GM10266 (cell line): ENCODE measurements around the gene MARCKSL1.
A peak's percentile ranks its signal among the peaks of the same experiment; 100 is the strongest.

Experiments used
- DNase-seq: peaks from one replicate; pipeline ENCODE4 v3.0.0; 2012; ENCODE audit errors: extremely low spot score
- TF ChIP-seq, protein P1 (sequence below): IDR thresholded peaks from 2 replicates; pipeline ENCODE4 v1.5.1; 2012; ENCODE audit warnings: mild to moderate bottlenecking, low read depth; ENCODE audit not compliant: control insufficient read depth, insufficient read depth; ENCODE audit errors: missing control alignments

MARCKSL1 gene

DNA sequence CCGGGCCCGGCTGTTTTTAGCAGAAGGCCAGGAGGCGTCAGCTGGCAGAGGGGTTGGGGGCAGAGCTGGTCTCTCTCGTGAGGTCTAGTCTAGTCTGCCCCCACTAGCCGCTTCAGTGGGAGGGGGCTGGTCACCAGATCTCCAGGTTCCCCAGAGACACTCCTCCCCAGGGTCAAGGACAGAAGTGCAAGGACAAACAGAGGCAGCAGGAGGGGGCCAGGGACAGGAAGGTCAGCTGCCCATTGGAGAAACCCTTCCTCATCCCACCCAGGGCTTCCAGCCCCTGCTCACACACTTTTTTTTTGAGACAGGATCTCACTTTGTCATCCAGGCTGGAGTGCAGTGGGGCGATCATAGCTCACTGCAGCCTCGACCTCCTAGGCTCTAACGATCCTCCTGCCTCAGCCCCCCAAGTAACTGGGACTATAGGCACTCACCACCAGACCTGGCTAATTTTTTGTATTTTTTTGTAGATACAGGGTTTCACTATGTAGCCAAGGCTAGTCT lies 16.3 kb upstream of the MARCKSL1 start:
- no peak for DNase-seq
- TF ChIP-seq, protein P1, sequence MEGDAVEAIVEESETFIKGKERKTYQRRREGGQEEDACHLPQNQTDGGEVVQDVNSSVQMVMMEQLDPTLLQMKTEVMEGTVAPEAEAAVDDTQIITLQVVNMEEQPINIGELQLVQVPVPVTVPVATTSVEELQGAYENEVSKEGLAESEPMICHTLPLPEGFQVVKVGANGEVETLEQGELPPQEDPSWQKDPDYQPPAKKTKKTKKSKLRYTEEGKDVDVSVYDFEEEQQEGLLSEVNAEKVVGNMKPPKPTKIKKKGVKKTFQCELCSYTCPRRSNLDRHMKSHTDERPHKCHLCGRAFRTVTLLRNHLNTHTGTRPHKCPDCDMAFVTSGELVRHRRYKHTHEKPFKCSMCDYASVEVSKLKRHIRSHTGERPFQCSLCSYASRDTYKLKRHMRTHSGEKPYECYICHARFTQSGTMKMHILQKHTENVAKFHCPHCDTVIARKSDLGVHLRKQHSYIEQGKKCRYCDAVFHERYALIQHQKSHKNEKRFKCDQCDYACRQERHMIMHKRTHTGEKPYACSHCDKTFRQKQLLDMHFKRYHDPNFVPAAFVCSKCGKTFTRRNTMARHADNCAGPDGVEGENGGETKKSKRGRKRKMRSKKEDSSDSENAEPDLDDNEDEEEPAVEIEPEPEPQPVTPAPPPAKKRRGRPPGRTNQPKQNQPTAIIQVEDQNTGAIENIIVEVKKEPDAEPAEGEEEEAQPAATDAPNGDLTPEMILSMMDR, result no peak

DNA sequence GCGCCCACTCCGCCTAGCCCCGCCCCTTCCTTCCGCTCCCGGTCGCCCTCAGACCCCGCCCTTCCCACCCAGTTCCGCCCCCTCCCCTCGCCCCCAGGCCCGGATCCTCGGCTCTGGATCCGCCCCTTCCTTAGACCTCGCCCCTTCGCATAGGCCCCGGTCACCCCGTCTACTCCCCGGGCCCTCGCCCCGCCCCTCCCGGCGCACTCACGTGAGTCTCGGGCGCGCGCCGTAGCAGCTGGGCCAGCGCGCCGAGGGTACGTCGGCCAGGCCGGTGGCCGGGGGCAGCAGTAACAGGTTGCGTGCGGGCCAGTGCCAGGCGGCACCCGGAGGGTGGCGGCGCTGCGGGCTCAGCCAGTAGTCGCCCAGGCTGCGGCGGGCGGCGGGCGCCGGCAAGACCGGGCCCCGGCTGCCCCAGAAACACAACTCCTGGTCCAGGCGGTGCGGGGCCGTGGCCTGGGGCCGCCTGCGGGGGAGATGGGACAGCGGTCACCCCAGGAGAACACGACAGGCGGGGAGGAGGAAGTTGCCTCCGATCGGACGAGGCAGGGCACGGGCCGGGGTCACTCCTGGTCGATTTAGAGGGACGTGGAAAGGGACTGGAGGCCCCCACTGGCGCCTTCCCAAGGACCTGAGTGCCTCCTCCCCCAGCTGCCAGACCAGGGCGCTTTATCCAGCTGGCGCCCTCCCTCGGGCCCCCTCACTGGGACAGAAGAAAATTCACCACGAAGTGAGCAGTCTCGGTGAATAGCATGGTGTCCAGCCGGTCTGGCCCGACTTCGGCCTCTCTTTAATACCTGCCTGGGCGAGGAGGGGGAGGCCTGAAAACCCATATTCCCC lies 15.6 kb upstream of the MARCKSL1 start:
- TF ChIP-seq, protein P1, result no peak
- peak; percentile 99 for DNase-seq

DNA sequence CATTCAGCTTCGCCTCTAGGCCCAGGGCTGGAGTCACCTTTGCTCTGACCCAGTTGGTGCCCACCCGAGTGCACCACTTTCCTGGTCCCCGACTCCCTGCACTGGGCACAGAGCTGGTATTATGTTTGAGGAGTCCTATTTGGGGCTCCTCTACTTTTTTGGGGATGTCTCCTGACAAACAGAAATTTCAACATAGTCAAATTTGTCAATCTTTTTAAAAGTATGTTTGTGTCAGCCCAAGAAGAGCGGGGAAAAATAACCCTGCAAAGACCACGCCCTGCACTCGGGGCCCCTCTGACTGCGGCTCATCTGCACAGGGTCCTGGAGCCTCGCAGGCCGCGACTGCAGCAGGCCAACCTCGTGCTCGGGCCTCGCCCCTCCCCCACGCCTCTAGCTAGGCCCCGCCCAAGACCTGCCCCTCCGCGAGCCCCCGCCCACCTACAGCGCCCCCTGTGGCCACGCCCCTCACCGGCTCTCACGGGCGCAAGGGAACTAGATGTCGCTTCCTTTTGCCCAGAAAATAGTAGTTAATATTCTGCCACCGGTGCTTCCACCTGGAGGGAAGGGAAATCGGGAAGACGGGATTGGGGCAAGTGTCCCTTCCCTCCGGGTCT lies 14.9 kb upstream of the MARCKSL1 start:
- peak; percentile 85 for DNase-seq
- TF ChIP-seq, protein P1, result peak; percentile 41

DNA sequence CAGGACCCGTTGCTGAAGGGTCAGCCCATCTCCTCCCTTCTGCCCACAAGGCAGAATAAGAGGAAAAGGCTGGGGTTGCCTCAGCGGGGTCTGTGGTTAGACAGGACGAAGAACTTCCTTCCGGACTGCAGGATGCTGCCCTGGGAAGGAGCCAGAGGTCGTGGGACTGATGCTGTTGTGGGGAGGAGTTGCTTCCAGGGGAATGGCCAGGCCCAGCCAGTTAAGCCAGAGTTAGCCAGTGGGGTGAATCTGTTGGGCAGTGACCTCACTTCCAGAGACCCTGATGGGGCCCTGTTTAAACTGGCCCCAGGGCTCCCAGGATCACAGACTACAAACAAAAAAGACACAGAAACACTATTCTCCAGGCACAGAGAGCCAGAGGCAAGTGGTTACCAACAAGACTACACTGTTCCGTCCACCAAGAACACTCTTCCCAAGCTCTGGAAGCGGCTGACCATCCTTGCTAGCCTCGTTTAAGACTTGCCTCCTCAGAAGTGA lies 13.2 kb upstream of the MARCKSL1 start:
- TF ChIP-seq, protein P1, result no peak
- no peak for DNase-seq

DNA sequence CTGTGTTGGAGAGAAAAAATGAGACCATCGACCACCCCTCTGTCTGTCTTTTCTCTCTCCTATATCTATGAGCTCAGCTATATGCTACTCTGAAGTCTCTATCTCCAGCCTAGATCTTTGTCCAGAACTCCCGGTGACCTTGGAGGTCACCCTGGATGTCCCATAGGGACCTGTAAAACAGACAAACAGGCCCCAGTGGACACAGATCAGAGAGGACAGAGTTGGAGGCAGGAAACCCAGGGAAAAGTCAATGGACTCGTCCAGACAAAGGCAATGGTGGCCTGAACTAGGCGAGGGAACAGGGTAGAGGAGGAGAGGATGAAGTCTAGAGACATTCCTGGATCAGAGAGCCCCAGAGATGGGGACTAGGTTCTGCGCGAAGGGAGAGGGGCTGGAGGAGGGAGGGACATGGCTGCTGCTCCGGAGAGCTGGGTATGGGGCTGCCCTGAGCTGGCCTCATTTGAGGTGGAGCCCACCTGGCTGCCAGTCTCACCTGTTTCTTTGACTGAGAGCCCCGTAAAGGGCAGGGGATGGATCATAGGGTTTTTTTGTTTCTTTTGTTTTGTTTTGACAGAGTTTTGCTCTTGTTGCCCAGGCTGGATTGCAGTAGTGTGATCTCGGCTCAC lies 10.6 kb upstream of the MARCKSL1 start:
- no peak for DNase-seq
- TF ChIP-seq, protein P1, result no peak

DNA sequence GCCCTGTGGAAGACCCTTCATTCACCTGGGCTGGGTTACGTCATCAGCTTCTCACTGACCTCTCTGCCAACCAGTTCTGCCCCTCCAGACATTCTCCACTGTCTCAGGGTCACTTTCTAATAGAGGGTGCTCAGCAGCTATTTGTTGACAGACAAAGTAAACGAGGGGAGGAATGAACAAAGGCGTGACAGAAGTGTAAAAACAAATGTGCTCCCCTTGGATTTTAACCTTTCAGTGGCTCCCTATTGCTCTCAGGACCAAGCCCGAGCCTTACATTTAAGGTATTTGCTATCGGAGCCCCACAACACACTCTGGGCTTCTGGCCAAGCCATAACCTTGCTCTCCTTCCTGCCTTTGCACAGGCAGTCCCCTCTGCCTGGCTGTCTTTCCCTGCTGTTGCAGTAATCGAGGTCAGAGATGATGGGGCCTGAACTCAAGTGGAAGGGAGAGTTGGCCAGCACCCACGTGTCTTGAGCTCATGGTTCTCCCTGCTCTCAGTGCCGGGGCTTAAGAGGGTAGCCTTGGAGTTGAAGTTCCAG lies 9.3 kb upstream of the MARCKSL1 start:
- DNase-seq, result no peak
- TF ChIP-seq, protein P1, result no peak
